CD14-positive monocyte (primary cell): ENCODE data around the gene PPP1R9B. TPM values are rescaled to one million over a fixed set of nuclear protein-coding genes. Genes with fewer than 3 reads are reported as not detected.

Source experiments
- DNase-seq, 3 donors: peaks; one replicate each; pipeline ENCODE4 v3.0.0-alpha.2; 2011 to 2022
- H2AFZ ChIP-seq: 2 replicates; pipeline ENCODE4 v1.6.0; 2012; ENCODE audit warnings: mild to moderate bottlenecking, low read depth, low read length, inconsistent platforms; ENCODE audit not compliant: insufficient read depth, poor library complexity, severe bottlenecking
- H3K27ac ChIP-seq, 2 donors: 1 replicate in 1 of 2; 2 replicates in 1 of 2; pipeline ENCODE4 v1.5.1; 2012 to 2013; ENCODE audit warnings: low read length in 2 of 2, control low read depth in 1 of 2, inconsistent platforms in 1 of 2, low read depth in 1 of 2, mild to moderate bottlenecking in 1 of 2
- H3K27me3 ChIP-seq, 2 donors: one replicate each; pipeline versions ENCODE4 v1.6.0 to v1.6.1; 2011 to 2013; ENCODE audit warnings: low read length in 2 of 2; ENCODE audit not compliant: control insufficient read depth in 2 of 2, insufficient read depth in 2 of 2
- H3K36me3 ChIP-seq, 2 donors: replicated peaks in 1 of 2; 1 replicate in 1 of 2; 2 replicates in 1 of 2; pipeline versions ENCODE4 v1.5.1 to v1.6.1; 2012 to 2013; ENCODE audit warnings: low read length in 2 of 2, control low read depth in 1 of 2, inconsistent platforms in 1 of 2, mild to moderate bottlenecking in 1 of 2; ENCODE audit not compliant: insufficient read depth in 2 of 2, control insufficient read depth in 1 of 2
- H3K4me1 ChIP-seq, 2 donors: 1 replicate in 1 of 2; 2 replicates in 1 of 2; pipeline versions ENCODE4 v1.5.1 to v1.6.1; 2012 to 2013; ENCODE audit warnings: low read length in 2 of 2, control low read depth in 1 of 2, inconsistent platforms in 1 of 2, mild to moderate bottlenecking in 1 of 2, moderate library complexity in 1 of 2; ENCODE audit not compliant: insufficient read depth in 2 of 2, control insufficient read depth in 1 of 2
- H3K4me2 ChIP-seq: replicated peaks from 2 replicates; pipeline ENCODE3; 2012; ENCODE audit warnings: low read length, moderate library complexity, mild to moderate bottlenecking; ENCODE audit not compliant: poor library complexity, severe bottlenecking; ENCODE audit errors: extremely low read depth
- H3K4me3 ChIP-seq, 3 experiments: fragments of 200-600 bp in 1 of 3; sonication (generic) in 1 of 3; replicated peaks in 1 of 3; 1 replicate in 2 of 3; 2 replicates in 1 of 3; pipeline ENCODE4 v1.5.1; 2011 to 2013; ENCODE audit warnings: low read length in 3 of 3, mild to moderate bottlenecking in 3 of 3, control low read depth in 2 of 3, low read depth in 2 of 3, inconsistent platforms in 1 of 3, moderate library complexity in 1 of 3
- H3K79me2 ChIP-seq: 2 replicates; pipeline ENCODE4 v1.6.0; 2012; ENCODE audit warnings: mild to moderate bottlenecking, control low read depth, inconsistent platforms, low read length, moderate library complexity; ENCODE audit not compliant: insufficient read depth
- H3K9ac ChIP-seq: 2 replicates; pipeline ENCODE4 v1.6.0; 2017; ENCODE audit warnings: low read length, mild to moderate bottlenecking; ENCODE audit not compliant: insufficient read depth, poor library complexity, severe bottlenecking
- H3K9me3 ChIP-seq, 2 donors: replicated peaks in 1 of 2; 1 replicate in 1 of 2; 2 replicates in 1 of 2; pipeline versions ENCODE4 v1.5.1 to v1.6.1; 2012 to 2013; ENCODE audit warnings: low read length in 2 of 2, control low read depth in 1 of 2; ENCODE audit not compliant: control insufficient read depth in 1 of 2, insufficient read depth in 1 of 2
- H4K20me1 ChIP-seq: 2 replicates; pipeline ENCODE4 v1.6.0; 2012; ENCODE audit warnings: mild to moderate bottlenecking, low read length, control low read depth, moderate library complexity; ENCODE audit not compliant: insufficient read depth
- H3K27ac Mint-ChIP-seq, 7 donors: one replicate each; pipeline ENCODE4 v1.8.0; 2020; ENCODE audit warnings: mild to moderate bottlenecking in 7 of 7, mixed read lengths in 7 of 7, moderate library complexity in 6 of 7, inconsistent platforms in 2 of 7
- H3K27me3 Mint-ChIP-seq, 3 donors: one replicate each; pipeline ENCODE4 v1.8.0; 2021 to 2022; ENCODE audit warnings: low read depth in 3 of 3, mild to moderate bottlenecking in 3 of 3, mixed read lengths in 3 of 3, moderate library complexity in 3 of 3, inconsistent platforms in 1 of 3
- H3K36me3 Mint-ChIP-seq, 2 donors: one replicate each; pipeline ENCODE4 v1.8.0; 2020; ENCODE audit warnings: mixed read lengths in 2 of 2, inconsistent platforms in 1 of 2, mild to moderate bottlenecking in 1 of 2
- H3K4me1 Mint-ChIP-seq: one replicate; pipeline ENCODE4 v1.8.0; 2020; ENCODE audit warnings: mild to moderate bottlenecking, mixed read lengths
- H3K4me3 Mint-ChIP-seq, 2 donors: one replicate each; pipeline ENCODE4 v1.8.0; 2020; ENCODE audit warnings: mild to moderate bottlenecking in 2 of 2, mixed read lengths in 2 of 2, moderate library complexity in 1 of 2
- H3K9me3 Mint-ChIP-seq, 7 donors: one replicate each; pipeline ENCODE4 v1.8.0; 2020 to 2022; ENCODE audit warnings: mixed read lengths in 7 of 7, mild to moderate bottlenecking in 6 of 7, moderate library complexity in 6 of 7, inconsistent platforms in 2 of 7
- CTCF ChIP-seq: fragments of 200-600 bp; IDR thresholded peaks from one replicate; pipeline ENCODE4 v1.8.0; 2022; ENCODE audit warnings: antibody characterized with exemption, mild to moderate bottlenecking
- WGBS: methylation state at CpG from one replicate; pipeline ENCODE4 v1.1.5; 2013; ENCODE audit warnings: missing lambda C conversion rate; ENCODE audit not compliant: insufficient coverage; 5-methylcytosine and 5-hydroxymethylcytosine counted together
- intact Hi-C, 2 donors: fragments of 100-400 bp; cut with micrococcal nuclease; formaldehyde crosslinking; loops; one replicate each; pipeline versions ENCODE4 v1.15.0 to v1.15.1; 2023
- polyA plus RNA-seq, 3 donors: library from polyadenylated mRNA; depleted of rRNA in 1 of 3; unstranded in 2 of 3; stranded (reverse) in 1 of 3; fragments of 300-500 nt in 2 of 3; fragments of >200 nt in 1 of 3; fragmentation: Illumina TruSeq in 2 of 3; gene quantifications; 1 replicate in 2 of 3; 2 replicates in 1 of 3; pipeline ENCODE4 v1.2.3, GENCODE V29; 2012 to 2021

PPP1R9B gene
- polyA plus RNA-seq, 3 donors: 0.61 to 86.9 (median 1.3) TPM

DNA sequence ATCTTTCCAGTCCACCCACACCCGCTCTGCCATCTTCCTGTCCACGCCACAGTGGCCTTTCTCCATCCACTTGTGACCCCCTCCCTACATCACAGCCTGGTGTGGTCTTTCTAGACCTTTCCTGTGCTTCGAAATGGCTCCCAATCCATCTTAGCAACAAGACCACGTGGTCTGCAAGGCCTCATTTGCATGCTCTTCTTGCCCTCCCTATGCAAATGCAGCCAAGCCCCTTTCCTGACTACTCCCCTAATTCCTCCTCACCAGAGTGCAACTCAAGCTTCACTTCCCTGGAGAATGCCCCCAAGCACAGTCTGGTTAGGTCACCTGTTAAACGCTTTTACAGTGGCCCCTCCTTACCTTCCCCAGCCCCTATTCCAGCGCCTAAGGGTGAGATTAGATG, 6.1 kb downstream of the PPP1R9B start:
- Histone ChIP-seq H3K4me2 (peak overlapping the region; percentile 99), H3K4me1 (peaks cover 73 to 86% of the 10 kb centered on the region in 2 donors), H3K9me3 (no peaks in the 10 kb centered on the region), H3K9ac (no peak overlapping the region), H3K36me3 (peaks cover 60 to 73% of the 10 kb centered on the region in 2 donors), H3K4me3 (peak overlapping the region in 1 of 3 experiments; percentile 100), H3K27ac (peak overlapping the region in 1 of 2 donors; percentile 93), H4K20me1 (peaks cover 98% of the 10 kb centered on the region), H3K79me2 (peaks cover 95% of the 10 kb centered on the region), H2AFZ (no peak overlapping the region), H3K27me3 (no peaks in the 10 kb centered on the region)
- intact Hi-C loops: no loop called here
- 83% methylated on average over 4 of the region's 6 CpGs for WGBS
- no peak for DNase-seq
- Mint-ChIP-seq H3K27me3 (peaks cover 0 to 2% (median 0%) of the 10 kb centered on the region in 3 donors), H3K4me1 (peaks cover 81% of the 10 kb centered on the region), H3K4me3 (peak overlapping the region in 1 of 2 donors; percentile 20), H3K9me3 (peaks cover 0 to 6% (median 1%) of the 10 kb centered on the region in 7 donors), H3K27ac (peak overlapping the region in 2 of 7 donors; percentile 3 to 73), H3K36me3 (peaks cover 74 to 80% of the 10 kb centered on the region in 2 donors)
- TF ChIP-seq CTCF: no peak

- Mint-ChIP-seq H3K27me3 (peaks cover 0 to 2% (median 0%) of the 10 kb centered on the region in 3 donors), H3K36me3 (peaks cover 82 to 87% of the 10 kb centered on the region in 2 donors), H3K4me3 (no peak overlapping the region), H3K9me3 (peaks cover 0 to 5% (median 1%) of the 10 kb centered on the region in 7 donors), H3K4me1 (peaks cover 81% of the 10 kb centered on the region), H3K27ac (peak overlapping the region in 2 of 7 donors; percentile 18 to 73)
- Histone ChIP-seq H3K4me2 (no peak overlapping the region), H3K27ac (no peak overlapping the region), H2AFZ (no peak overlapping the region), H3K9me3 (no peaks in the 10 kb centered on the region), H3K79me2 (peaks cover 95% of the 10 kb centered on the region), H3K4me3 (no peak overlapping the region), H3K9ac (no peak overlapping the region), H3K27me3 (no peaks in the 10 kb centered on the region), H3K4me1 (peaks cover 73 to 86% of the 10 kb centered on the region in 2 donors), H4K20me1 (peaks cover 100% of the 10 kb centered on the region), H3K36me3 (peaks cover 67 to 81% of the 10 kb centered on the region in 2 donors)
- TF ChIP-seq CTCF: no peak
- WGBS: 96% methylated on average over 19 of the region's 20 CpGs
- no peak for DNase-seq
- intact Hi-C loops: no loop called here
Observed at GRCh38 chr17:50143461-50144176, 6.9 kb downstream of the PPP1R9B start.
